Esophagus squamous epithelium (tissue), 4 donors: Measurements from ENCODE around the gene GATA5.

Source experiments
- POLR2A ChIP-seq, 4 donors: fragments of 450-650 bp; IDR thresholded peaks; one replicate each; pipeline ENCODE4 v1.6.1; 2017; ENCODE audit warnings: antibody characterized with exemption in 4 of 4, mild to moderate bottlenecking in 4 of 4, moderate library complexity in 3 of 4
- TF ChIP-seq, protein P1 (sequence below), 6 experiments: fragments of 450-650 bp in 4 of 6; fragments of 200-600 bp in 2 of 6; sonication (generic) in 2 of 6; IDR thresholded peaks; one replicate each; pipeline ENCODE4 v1.5.1; 2016 to 2019; ENCODE audit warnings: antibody characterized with exemption in 6 of 6, mild to moderate bottlenecking in 4 of 6, moderate library complexity in 4 of 6

DNA sequence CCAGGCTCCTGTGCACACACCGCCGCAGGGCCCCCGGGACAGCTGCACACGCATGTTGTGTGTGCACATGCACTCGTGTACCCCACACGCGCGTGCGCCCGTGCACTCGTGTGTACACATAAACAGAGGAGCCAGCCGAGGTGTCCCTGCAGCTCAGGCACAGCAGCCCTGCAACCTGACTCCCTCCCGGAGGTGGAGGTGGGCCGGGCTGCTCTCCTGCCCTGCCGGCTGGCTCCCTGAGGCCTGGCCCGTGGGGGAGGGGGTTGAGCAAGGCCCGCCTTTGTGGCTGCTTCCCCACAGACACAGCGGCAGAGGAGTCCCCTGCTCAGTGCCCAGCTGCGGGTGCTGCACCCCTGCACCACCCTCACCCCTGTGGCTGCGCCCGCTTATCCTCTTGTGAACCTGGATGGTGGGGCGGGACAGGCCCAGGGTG, 49.1 kb downstream of the GATA5 start:
- TF ChIP-seq, protein P1, sequence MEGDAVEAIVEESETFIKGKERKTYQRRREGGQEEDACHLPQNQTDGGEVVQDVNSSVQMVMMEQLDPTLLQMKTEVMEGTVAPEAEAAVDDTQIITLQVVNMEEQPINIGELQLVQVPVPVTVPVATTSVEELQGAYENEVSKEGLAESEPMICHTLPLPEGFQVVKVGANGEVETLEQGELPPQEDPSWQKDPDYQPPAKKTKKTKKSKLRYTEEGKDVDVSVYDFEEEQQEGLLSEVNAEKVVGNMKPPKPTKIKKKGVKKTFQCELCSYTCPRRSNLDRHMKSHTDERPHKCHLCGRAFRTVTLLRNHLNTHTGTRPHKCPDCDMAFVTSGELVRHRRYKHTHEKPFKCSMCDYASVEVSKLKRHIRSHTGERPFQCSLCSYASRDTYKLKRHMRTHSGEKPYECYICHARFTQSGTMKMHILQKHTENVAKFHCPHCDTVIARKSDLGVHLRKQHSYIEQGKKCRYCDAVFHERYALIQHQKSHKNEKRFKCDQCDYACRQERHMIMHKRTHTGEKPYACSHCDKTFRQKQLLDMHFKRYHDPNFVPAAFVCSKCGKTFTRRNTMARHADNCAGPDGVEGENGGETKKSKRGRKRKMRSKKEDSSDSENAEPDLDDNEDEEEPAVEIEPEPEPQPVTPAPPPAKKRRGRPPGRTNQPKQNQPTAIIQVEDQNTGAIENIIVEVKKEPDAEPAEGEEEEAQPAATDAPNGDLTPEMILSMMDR (IDR thresholded peaks at IDR 0.05) = no peak
- no peak for TF ChIP-seq POLR2A (IDR thresholded peaks at IDR 0.05)
